ENCODE data around the gene OR6X1. TPM values are rescaled to one million over a fixed set of nuclear protein-coding genes. Genes with fewer than 3 reads are reported as not detected.
A peak's percentile ranks its signal among the peaks of the same experiment; 100 is the strongest.

Gene OR6X1
- total RNA-seq, 4 donors from 2014 or later, result not detected

- DNase-seq (ENCODE audit: low spot score in 2 of 2), result peak; percentile 88 to 98
- peak within 1 kb of the TSS; percentile 84 for H3K4me3 ChIP-seq (ENCODE audit: low read depth, poor library complexity, severe bottlenecking)
- TF ChIP-seq CTCF (IDR thresholded peaks at IDR 0.05), result no peak
- no peak for TF ChIP-seq POLR2A (IDR thresholded peaks at IDR 0.05)
- WGBS, 2 donors, result 0 to 1% methylated on average over 37 to 58 of the region's 67 CpGs
- intact Hi-C loops (cut with DNase I; ENCODE audit: low total_unique reads), result no loop called here
These were observed 12.9 kb downstream of the OR6X1 start, which contains the start of gene ZNF202 for GRCh38 chr11:123741159-123742030. Gene ZNF202, minus strand, starts transcription at chr11:123741660. Its CDS starts 10,772 bp downstream, at chr11:123730888.

GRCh38 chr11:123740787-123741158, 13.5 kb downstream of the OR6X1 start:
- TF ChIP-seq CTCF (IDR thresholded peaks at IDR 0.05), result no peak
- no peak for TF ChIP-seq POLR2A (IDR thresholded peaks at IDR 0.05)
- 1 to 2% methylated on average over 6 of the region's 6 CpGs for WGBS, 2 donors
- intact Hi-C loops (cut with DNase I; ENCODE audit: low total_unique reads), result no loop called here
- H3K4me3 ChIP-seq (ENCODE audit: low read depth, poor library complexity, severe bottlenecking), result peak overlapping the region; percentile 84
- DNase-seq (ENCODE audit: low spot score in 2 of 2), result no peak

DNA sequence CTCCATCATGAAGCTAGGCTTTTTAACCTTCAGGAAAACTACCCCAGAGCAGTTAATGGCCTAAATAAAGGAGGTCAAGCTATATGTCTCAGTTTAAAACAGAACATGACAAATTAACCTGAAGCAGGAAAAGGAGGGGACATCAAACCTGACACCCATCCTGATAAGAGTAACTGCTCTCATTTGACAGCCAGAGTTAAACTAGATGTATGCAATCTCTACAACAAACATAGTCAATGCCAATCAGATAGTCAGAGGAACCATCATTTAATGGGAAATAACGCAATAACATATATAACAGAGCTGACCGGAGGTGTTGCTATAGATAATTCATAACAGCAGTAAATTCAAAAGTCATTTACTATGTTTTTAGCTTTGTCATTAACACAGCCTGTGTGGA, 15.9 kb downstream of the OR6X1 start:
- no peak for DNase-seq (ENCODE audit: low spot score in 2 of 2)
- TF ChIP-seq CTCF (IDR thresholded peaks at IDR 0.05), result no peak
- TF ChIP-seq POLR2A (IDR thresholded peaks at IDR 0.05), result no peak
- intact Hi-C loops (cut with DNase I; ENCODE audit: low total_unique reads), result no loop called here
- no peak overlapping the region for H3K4me3 ChIP-seq (ENCODE audit: low read depth, poor library complexity, severe bottlenecking)
- 0 to 84% methylated on average over 2 of the region's 2 CpGs for WGBS, 2 donors

DNA sequence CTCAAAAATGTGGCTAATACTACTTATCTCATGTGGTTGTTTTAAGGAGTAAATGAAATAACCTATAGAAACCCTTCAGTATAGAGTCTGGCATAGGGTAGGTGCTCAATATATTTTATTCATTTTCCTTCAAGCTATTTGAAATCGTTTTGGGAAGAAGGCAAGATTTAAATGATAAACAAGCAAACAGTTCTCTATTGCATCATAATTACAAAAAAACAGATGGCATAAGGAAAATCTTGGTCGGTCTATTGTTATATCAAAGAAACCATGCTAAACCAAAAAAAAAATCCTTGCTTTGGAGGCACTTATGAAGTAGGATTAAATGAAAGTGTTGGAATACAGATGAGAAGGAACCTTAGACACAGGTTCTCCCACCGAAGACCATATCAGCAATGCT, 17.5 kb downstream of the OR6X1 start:
- H3K4me3 ChIP-seq (ENCODE audit: low read depth, poor library complexity, severe bottlenecking), result no peak overlapping the region
- TF ChIP-seq CTCF (IDR thresholded peaks at IDR 0.05) (no peak), POLR2A (IDR thresholded peaks at IDR 0.05) (no peak)
- DNase-seq (ENCODE audit: low spot score in 2 of 2), result no peak
- WGBS, 2 donors, result 76 to 78% methylated on average over 3 of the region's 3 CpGs
- intact Hi-C loops (cut with DNase I; ENCODE audit: low total_unique reads), result no loop called here

DNA sequence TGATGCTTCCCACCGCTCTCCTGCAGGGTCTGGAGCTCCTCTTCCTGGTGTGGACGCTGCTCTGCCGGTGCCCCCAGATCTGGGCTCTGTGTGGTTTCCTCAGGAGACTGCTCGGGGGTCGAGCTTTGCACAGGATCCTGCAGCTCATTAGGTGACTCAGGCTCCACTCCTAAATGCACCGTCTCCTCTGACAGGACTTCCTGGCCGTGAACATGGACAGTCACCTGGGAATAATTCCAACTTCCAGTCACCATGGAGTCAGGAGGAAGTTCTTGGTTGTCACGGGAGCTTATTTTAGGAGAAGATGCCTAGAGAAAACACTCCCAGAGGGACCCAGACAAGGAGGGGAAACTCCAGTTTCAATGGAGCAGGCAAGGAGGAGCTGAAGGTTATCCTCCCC, 24.7 kb downstream of the OR6X1 start:
- intact Hi-C loops (cut with DNase I; ENCODE audit: low total_unique reads), result no loop called here
- no peak overlapping the region for H3K4me3 ChIP-seq (ENCODE audit: low read depth, poor library complexity, severe bottlenecking)
- 80 to 89% methylated on average over 8 of the region's 8 CpGs for WGBS, 2 donors
- TF ChIP-seq POLR2A (IDR thresholded peaks at IDR 0.05) (no peak), CTCF (IDR thresholded peaks at IDR 0.05) (no peak)
- no peak for DNase-seq (ENCODE audit: low spot score in 2 of 2)
